RWPE2 (cell line): ENCODE measurements around the gene GALNT18.
A peak's percentile ranks its signal among the peaks of the same experiment; 100 is the strongest.

Experiments
- ATAC-seq: fragments of 200-7000 bp; cut with Tn5 transposase; 3 replicates; pipeline ENCODE4 v1.9.1; 2021; ENCODE audit warnings: low read depth
- DNase-seq: peaks from one replicate; pipeline ENCODE4 v3.0.0-alpha.2; 2020; ENCODE audit warnings: low spot score
- H3K27ac ChIP-seq: fragments of 450-650 bp; 2 replicates; pipeline ENCODE4 v1.5.1; 2017; ENCODE audit warnings: mild to moderate bottlenecking; ENCODE audit not compliant: poor library complexity, severe bottlenecking
- H3K27me3 ChIP-seq: fragments of 250-450 bp; sonication (Bioruptor Pico); 2 replicates; pipeline ENCODE4 v1.5.1; 2021; ENCODE audit warnings: mild to moderate bottlenecking, moderate library complexity; ENCODE audit not compliant: insufficient read depth, poor library complexity, severe bottlenecking
- H3K36me3 ChIP-seq: fragments of 250-450 bp; sonication (Bioruptor Pico); 2 replicates; pipeline ENCODE4 v1.5.1; 2020; ENCODE audit warnings: low read depth, mild to moderate bottlenecking, moderate library complexity
- H3K4me1 ChIP-seq: fragments of 250-450 bp; sonication (Bioruptor Pico); 2 replicates; pipeline ENCODE4 v1.5.1; 2021; ENCODE audit warnings: mild to moderate bottlenecking, moderate library complexity; ENCODE audit not compliant: insufficient read depth, poor library complexity, severe bottlenecking
- H3K4me3 ChIP-seq: fragments of 250-450 bp; sonication (Bioruptor Pico); 2 replicates; pipeline ENCODE4 v1.5.1; 2021; ENCODE audit warnings: mild to moderate bottlenecking, moderate library complexity; ENCODE audit not compliant: severe bottlenecking
- H3K9me3 ChIP-seq: fragments of 250-450 bp; sonication (Bioruptor Pico); 2 replicates; pipeline ENCODE4 v1.5.1; 2021; ENCODE audit warnings: mild to moderate bottlenecking, moderate library complexity; ENCODE audit not compliant: severe bottlenecking
- TF ChIP-seq, protein P1 (sequence below): fragments of 450-650 bp; IDR thresholded peaks from one replicate; pipeline ENCODE4 v1.5.1; 2017; ENCODE audit warnings: mild to moderate bottlenecking, moderate library complexity; ENCODE audit not compliant: poor library complexity, severe bottlenecking

Gene GALNT18

DNA sequence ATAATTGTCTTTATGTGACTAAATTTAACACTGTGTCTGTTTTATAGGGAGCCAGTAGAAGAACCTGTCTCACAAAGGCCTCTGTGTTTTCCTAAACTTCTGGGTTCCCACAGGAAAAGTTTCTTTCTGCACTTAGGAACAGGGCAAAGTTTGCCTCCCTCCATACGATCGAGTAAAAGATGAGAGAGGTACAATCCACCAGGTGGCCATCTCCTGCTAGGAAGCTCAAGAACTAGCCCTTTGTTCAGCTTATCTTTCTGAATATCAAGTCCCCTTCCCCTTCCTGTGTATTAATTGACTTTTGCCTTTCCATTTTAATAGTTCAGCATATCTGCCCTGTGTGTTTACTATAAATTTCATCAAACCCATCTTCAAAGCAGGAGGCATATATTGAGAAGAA, 286.8 kb downstream of the GALNT18 start:
- Histone ChIP-seq H3K27me3 (no peaks in the 10 kb centered on the region), H3K27ac (no peak overlapping the region), H3K4me1 (no peaks in the 10 kb centered on the region), H3K4me3 (no peak overlapping the region), H3K36me3 (0 out of 2 replicates have a peak, but pooled peaks cover 4% of the 10 kb centered on the region), H3K9me3 (no peaks in the 10 kb centered on the region)
- ATAC-seq (no peak), DNase-seq (no peak)
- TF ChIP-seq, protein P1, sequence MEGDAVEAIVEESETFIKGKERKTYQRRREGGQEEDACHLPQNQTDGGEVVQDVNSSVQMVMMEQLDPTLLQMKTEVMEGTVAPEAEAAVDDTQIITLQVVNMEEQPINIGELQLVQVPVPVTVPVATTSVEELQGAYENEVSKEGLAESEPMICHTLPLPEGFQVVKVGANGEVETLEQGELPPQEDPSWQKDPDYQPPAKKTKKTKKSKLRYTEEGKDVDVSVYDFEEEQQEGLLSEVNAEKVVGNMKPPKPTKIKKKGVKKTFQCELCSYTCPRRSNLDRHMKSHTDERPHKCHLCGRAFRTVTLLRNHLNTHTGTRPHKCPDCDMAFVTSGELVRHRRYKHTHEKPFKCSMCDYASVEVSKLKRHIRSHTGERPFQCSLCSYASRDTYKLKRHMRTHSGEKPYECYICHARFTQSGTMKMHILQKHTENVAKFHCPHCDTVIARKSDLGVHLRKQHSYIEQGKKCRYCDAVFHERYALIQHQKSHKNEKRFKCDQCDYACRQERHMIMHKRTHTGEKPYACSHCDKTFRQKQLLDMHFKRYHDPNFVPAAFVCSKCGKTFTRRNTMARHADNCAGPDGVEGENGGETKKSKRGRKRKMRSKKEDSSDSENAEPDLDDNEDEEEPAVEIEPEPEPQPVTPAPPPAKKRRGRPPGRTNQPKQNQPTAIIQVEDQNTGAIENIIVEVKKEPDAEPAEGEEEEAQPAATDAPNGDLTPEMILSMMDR, result no peak

DNA sequence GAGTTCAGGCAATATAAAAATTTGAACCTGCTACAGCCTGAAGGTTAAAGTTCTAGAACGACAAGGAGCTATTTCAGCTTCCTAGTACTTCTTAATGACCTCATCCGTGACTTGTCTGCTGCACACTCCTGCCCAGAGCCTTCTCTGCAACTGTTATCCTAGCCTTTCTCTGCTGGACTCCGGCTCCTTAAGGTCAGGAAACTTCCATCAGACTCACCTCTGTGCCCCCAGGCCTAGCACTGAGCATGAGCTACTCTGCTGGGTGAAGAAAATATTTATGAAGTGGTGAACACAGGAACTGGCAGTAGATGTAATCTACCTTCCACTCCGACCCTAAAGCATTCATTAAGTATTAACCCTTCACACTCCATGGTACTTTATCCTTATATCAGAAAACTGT, 287.2 kb downstream of the GALNT18 start:
- TF ChIP-seq, protein P1, result no peak
- no peak for ATAC-seq

DNA sequence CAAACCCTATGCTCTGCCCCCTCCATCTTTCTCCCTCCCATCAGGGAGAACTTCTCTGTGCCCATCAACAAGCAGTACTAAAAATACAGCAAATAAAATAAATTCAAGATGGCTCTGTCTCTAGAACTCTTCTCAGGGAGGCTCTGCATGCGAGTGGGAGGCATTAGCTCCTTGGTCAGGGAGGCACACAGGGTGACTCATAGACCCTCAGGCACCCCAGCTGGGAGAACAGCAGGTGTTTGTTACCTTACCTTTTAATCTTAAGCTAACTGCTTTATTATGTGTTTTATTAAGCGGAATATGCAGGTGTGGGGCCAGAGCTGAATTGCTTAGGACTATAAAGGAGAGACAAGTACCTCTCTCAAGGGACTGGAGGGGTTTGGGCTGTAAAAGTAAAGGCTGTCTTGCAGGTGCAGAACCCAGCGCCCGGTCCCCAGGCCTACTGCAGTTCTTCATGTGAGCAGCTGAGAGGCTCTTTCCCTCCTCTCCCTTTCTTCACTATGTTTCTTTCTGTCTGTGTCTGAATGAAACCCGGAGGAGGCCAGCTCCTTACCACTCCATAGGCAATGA, 289.6 kb downstream of the GALNT18 start:
- Histone ChIP-seq H3K27me3 (no peaks in the 10 kb centered on the region), H3K4me3 (no peak overlapping the region), H3K4me1 (no peaks in the 10 kb centered on the region), H3K27ac (no peak overlapping the region), H3K36me3 (0 out of 2 replicates have a peak, but pooled peaks cover 4% of the 10 kb centered on the region), H3K9me3 (no peaks in the 10 kb centered on the region)
- ATAC-seq, result 0 out of 3 replicates have a peak, but pooled peaks have one; percentile 27
- DNase-seq, result no peak
- TF ChIP-seq, protein P1, result no peak

More for the DNA sequence above, 287.2 kb downstream of the GALNT18 start:
- Histone ChIP-seq H3K27ac (no peak overlapping the region), H3K4me3 (no peak overlapping the region), H3K36me3 (0 out of 2 replicates have a peak, but pooled peaks cover 4% of the 10 kb centered on the region), H3K9me3 (no peaks in the 10 kb centered on the region), H3K4me1 (no peaks in the 10 kb centered on the region), H3K27me3 (no peaks in the 10 kb centered on the region)
- DNase-seq, result no peak

DNA sequence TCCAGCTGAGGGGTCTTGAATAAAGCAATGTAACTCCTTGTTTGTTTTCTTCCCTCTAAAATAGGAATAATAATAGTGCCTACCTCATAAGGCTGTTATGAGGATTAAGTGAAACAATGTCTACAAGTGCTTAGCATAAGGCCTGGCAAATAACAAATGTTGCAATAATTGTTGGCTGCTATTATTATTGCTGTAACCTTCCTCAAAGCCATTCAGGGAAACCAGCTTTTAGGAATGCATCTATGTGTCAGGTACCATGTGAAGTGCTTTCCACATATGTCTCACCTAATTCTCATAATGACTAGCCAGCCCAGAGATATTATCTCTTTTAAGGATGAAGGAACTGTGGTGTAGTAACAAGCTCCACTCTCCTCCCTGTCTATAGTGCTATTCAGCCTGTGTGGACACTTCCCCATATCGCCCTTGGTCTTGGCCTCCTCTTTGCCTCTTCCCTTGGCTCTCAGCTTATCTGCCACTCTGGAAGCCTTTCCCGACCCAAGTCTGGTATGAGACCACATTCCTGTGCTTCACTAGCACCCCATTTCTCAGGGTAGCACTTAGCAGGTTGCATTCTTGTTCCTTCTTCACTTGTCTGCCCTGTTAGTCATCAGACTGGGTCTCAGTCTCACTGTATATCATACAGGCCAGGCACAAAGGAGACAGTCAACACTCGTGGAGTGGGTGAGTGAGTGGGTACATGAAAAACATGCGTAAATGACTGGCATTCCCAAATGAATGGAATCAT, 292.6 kb downstream of the GALNT18 start:
- TF ChIP-seq, protein P1, result no peak
- no peak for ATAC-seq

DNA sequence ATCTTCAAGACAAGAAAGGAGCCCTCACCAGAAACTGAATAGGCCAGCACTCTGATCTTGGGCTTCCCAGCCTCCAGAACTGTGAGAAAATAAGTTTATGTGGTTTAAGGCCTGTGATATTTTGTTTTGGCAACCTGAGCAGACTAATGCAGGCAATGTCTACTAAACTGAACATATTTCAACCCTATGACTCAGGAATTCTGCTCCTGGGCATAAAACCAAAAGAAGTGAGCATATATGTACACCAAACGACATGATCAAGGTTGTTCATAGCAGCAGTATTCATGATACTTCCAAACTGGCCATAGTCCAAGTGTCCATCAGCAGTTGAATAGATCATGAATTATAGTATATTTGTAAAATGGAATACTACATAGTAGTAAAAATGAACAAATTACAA, 297.7 kb downstream of the GALNT18 start:
- ATAC-seq (peak; percentile 54; the same call in 1 of the 3 replicates), DNase-seq (no peak)
- Histone ChIP-seq H3K27me3 (no peaks in the 10 kb centered on the region), H3K36me3 (no peaks in the 10 kb centered on the region), H3K4me3 (no peak overlapping the region), H3K27ac (no peak overlapping the region), H3K4me1 (no peaks in the 10 kb centered on the region), H3K9me3 (no peaks in the 10 kb centered on the region)
- TF ChIP-seq, protein P1, result no peak

More for the DNA sequence above, 292.6 kb downstream of the GALNT18 start:
- no peaks in the 10 kb centered on the region for H3K27me3 ChIP-seq
- H3K27ac ChIP-seq, result no peak overlapping the region
- no peaks in the 10 kb centered on the region for H3K4me1 ChIP-seq
- no peak overlapping the region for H3K4me3 ChIP-seq
- DNase-seq, result no peak
- H3K36me3 ChIP-seq, result 0 out of 2 replicates have a peak, but pooled peaks cover 4% of the 10 kb centered on the region
- no peaks in the 10 kb centered on the region for H3K9me3 ChIP-seq
